Bone marrow (tissue), 2 donors: ENCODE data around the gene TCF12.
"Not testable (repeated sequence)": the region's sequence is repeated elsewhere in the genome, so short reads cannot be mapped to it uniquely, and the experiment has no call there.

Source experiments
- DNase-seq, 2 donors: peaks; one replicate each; lab custom pipeline; 2025; lab: John Stamatoyannopoulos, UW

TCF12 gene

GRCh38 chr15:56948000-56948763, 29.7 kb downstream of the TCF12 start:
- no peak for DNase-seq

DNA sequence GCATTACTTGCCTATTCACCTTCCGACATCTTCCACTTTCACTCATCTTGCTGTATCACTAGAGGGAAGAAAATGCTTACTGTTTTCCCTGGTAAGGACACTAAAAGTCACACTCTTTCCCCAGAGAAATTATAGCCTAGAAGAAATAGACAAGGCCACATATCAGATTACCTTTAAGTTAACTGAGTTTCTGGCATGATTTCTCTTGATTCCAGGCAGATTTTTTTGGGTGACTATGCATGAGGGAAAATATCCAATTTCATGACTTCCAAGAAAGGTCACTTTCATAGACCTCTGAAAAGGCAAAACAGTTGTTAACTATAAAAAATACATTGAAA, 30.3 kb downstream of the TCF12 start:
- no peak for DNase-seq

GRCh38 chr15:56950979-56951378, 32.5 kb downstream of the TCF12 start:
- no peak for DNase-seq

GRCh38 chr15:56953790-56954189, 35.3 kb downstream of the TCF12 start:
- no peak for DNase-seq

GRCh38 chr15:56955011-56955410, 36.6 kb downstream of the TCF12 start:
- DNase-seq, result not testable (repeated sequence)

- no peak for DNase-seq
Measured at GRCh38 chr15:56956538-56956937, 38.1 kb downstream of the TCF12 start.

GRCh38 chr15:56957812-56958406, 39.5 kb downstream of the TCF12 start:
- no peak for DNase-seq

DNA sequence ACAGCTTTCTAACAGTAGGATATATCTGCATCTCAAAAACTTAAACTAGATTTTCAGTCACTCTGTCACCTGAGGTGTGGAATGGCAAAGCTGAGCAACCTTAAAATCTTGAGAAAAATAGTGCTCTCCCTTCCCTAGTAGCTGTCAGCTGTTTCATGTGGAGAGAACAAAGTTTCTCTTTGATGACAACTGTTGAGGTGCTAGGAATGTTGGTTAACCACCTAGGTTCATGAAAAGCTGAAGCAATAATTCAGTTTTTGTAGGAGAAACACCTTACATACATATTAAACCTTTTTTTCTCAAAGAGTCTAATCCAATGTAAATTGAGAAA, 40.8 kb downstream of the TCF12 start:
- DNase-seq, result no peak

GRCh38 chr15:56960116-56960515, 41.7 kb downstream of the TCF12 start:
- DNase-seq, result no peak

DNA sequence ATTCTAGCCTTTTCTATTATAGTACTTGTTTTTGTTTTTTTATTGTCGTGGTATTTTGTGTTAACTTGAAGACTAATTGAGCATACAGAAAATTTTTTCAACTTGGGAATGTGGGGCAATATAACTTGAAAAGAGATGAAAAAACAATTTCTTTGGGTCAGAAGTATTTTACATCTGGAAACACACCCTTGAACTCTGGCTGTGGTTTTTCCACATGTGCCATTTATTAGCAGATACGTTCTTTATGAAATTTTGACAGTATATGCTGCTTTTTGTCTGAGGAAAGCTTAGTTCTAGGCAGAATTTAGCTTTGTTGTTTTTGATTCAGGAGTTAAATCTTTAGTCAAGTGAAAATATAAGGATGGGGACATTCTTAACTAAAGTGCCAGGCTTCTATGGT, 44.7 kb downstream of the TCF12 start:
- no peak for DNase-seq

- no peak for DNase-seq
Measured at GRCh38 chr15:56963710-56964109, 45.3 kb downstream of the TCF12 start.

DNA sequence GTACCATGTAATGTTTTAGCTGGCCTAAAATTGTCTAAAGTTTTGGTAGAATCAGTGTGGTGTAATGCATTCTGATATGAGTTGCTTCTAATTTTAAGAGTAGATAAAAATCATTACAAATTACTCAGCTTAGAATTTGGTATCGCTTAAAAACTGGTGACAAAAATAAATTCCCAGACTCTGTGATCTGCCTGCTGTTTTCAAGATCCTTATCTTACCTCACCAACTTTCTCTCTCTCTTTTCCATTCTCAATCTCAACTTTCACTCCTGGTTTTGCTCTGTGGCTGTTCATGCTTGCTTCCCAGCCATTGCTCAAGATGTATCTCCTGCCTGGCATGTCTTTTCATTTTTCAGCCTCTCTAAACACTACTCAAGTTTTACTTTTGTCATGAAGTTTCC, 45.7 kb downstream of the TCF12 start:
- no peak for DNase-seq

DNA sequence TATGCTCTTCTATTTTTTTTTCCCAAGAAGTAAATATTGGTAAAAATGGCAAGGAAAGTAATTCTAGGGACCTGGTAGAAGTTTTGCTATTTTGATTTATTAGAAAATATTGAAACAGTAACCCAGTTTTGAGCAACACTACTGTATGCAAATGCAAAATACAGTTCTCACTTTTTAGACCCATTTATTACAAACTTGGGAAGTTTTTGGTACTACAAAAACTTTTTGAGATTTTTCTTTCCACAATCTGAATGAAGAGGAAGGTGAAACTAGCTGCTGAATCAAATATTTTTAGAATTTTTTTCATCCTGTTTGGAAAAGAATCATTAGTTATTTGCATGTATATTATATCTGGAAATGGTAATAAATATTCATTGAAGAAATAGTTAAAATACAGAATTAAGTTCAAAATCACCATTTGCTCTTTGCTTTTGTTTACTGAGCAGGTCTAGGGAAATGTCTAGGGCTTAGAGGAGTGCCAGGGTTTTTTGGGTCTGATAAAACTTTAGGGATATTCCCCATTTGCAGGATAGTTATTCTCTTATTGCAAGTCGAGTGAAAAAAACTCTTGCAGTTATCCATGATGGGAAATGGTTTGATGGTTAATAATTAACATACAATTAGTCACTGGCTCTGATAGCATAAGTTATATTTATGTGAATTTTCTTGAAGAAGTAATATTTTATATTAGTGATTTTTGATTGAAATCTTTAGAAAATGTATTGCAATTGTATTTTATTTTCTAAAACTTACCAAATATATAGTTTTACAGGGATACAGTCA, 47.0 kb downstream of the TCF12 start:
- DNase-seq, result no peak

- DNase-seq, result no peak
Measured at GRCh38 chr15:56967336-56967735, 48.9 kb downstream of the TCF12 start.

DNA sequence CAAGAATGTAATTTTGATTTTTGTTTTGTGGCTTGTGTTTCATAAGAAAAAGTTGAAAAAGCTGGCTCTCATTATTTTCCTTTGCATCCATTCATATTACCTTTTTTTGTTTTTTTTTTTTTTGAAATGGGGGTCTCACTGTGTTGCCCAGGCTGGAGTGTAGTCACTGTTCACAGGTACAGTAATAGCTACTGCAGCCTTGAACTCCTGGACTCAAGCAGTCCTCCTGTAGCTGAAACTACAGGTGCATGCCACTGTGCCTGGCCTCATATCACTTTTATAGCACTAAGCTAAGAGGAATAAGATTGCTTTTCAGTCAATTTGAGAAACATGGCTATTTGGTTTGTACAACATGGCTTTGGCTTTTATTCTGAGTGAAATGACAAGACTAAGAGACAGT, 49.8 kb downstream of the TCF12 start:
- no peak for DNase-seq

DNA sequence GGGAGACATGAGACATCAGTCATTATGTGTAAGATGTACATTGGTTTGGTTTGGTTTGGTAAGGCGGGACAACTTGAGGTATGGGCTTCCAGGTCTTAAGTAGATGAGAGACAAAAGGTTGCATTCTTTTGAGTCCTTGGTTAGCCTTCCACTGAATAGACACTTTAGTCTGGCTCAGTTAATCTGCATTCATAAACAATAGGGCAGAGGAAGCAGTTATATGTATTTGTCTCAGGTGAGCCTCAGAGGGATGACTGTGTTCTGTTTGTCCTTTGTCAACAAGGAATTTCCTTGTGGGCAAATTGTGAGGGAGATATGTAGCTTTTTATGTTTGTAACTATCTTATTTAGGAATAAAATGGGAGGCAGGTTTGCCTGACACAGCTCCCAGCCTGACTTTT, 50.4 kb downstream of the TCF12 start:
- no peak for DNase-seq

GRCh38 chr15:56969265-56969895, 50.9 kb downstream of the TCF12 start:
- no peak for DNase-seq

DNA sequence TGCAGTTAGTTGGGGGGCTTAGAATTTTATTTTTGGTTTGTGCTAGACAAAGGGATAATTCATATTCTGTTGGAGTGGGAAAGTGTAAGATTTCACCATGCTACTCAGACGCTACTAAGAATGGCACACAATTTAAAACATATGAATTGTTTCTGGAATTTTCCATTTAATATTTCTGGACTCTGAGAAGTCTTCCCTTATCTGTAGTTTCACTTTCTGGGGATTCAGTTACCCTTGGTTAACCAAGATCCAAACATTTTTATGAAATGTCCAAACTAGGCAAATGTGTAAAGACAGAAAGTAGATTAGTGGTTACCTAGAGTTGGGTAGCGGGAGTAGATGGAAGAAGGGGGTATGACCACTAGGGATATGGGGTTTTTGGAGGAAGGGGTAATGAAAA, 53.1 kb downstream of the TCF12 start:
- DNase-seq, result no peak

GRCh38 chr15:56972016-56972415, 53.6 kb downstream of the TCF12 start:
- DNase-seq, result no peak

DNA sequence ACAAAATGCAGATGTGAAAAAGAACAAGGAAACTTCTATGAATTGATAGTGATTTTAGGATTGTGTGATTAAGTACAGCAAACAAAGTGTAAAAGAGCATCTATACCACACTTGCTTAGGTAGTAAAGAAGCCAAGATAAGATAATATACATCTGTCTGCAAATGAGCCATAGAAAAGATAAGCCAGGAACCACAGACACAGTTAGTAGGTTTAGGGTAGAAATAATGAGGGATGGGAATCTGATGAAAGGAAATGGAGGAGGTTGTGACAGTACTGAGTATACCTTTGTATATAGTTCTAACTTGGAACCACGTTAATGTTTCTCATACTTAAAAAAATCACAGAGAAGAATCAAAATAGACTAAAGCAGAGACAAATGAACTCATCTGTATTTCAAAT, 54.0 kb downstream of the TCF12 start:
- no peak for DNase-seq

- DNase-seq, result no peak
Measured at GRCh38 chr15:56973463-56973862, 55.0 kb downstream of the TCF12 start.

- no peak for DNase-seq
Measured at GRCh38 chr15:56977232-56977631, 58.8 kb downstream of the TCF12 start.
